ENCODE data around the gene C6orf62. TPM values are rescaled to one million over a fixed set of nuclear protein-coding genes. Genes with fewer than 3 reads are reported as not detected.

Gene C6orf62
- total RNA-seq, 1 donor: 168 TPM

DNA sequence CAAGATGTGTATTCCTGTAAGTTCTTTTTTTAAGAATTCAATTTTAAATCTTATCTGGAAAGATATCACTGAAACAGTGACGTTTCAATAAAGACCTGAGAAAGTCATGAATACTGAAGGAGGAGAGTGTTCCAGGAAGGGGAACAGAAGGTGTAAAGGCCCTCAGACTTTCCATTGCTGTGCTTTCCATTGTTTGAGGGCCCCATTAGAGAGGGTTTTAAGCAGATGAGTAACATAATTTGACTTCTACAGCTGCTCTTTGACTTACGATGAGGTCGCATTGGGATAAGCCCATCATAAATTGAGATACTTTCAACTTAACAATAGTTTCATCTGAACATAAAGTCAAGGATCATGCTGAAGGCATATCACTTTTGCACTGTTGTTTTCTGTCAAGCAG, 27.4 kb downstream of the C6orf62 start:
- TF ChIP-seq CTCF (IDR thresholded peaks at IDR 0.05; ENCODE audit: extremely low read depth, low read depth, low read length): no peak
- peaks cover 12% of the 10 kb centered on the region for H3K4me1 ChIP-seq (ENCODE audit: insufficient read depth, low read length)
- no peak overlapping the region for H3K4me3 ChIP-seq (ENCODE audit: insufficient read depth, low read length)
- no peak overlapping the region for H2AFZ ChIP-seq (ENCODE audit: low read length)
- H3K9me3 ChIP-seq (ENCODE audit: low read depth, low read length): no peaks in the 10 kb centered on the region
- no peaks in the 10 kb centered on the region for H3K27me3 ChIP-seq (ENCODE audit: insufficient read depth, low read length)
- no peak for DNase-seq (ENCODE audit: insufficient read length, low spot score, missing footprints)
- peaks cover 6% of the 10 kb centered on the region for H4K20me1 ChIP-seq (ENCODE audit: insufficient read depth, low read length)
- H3K79me2 ChIP-seq (ENCODE audit: insufficient read depth, low read length): no peaks in the 10 kb centered on the region
- no peaks in the 10 kb centered on the region for H3K36me3 ChIP-seq (ENCODE audit: insufficient read depth, low read length)
- H3K4me2 ChIP-seq (ENCODE audit: insufficient read depth, low read length): no peak overlapping the region
- no peak overlapping the region for H3K27ac ChIP-seq (ENCODE audit: low read depth, low read length)

- no peaks in the 10 kb centered on the region for H3K36me3 ChIP-seq (ENCODE audit: insufficient read depth, low read length)
- H3K27me3 ChIP-seq (ENCODE audit: insufficient read depth, low read length): no peaks in the 10 kb centered on the region
- DNase-seq (ENCODE audit: insufficient read length, low spot score, missing footprints): no peak
These were observed 28.4 kb downstream of the C6orf62 start for GRCh38 chr6:24690593-24690992.

DNA sequence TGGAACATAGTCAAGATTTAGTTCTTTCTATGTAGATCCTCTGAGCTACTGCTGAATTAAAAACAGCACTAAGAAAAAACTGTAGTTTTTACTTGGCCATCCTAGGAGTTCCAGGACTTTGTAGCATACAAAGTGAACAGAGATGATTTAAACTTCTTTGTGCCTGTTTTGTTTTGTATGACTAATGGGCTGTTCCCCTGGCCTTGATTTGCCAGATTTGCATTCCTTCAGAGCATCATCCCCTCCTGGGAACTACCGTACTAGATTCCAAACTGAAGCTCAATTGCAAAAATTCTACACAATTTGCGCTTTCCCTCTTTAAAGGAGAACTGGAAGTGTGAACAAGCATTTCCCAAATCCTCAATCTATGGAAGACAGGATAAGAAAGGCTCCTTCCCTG, 29.0 kb downstream of the C6orf62 start:
- H3K27ac ChIP-seq (ENCODE audit: low read depth, low read length): no peak overlapping the region
- H3K4me1 ChIP-seq (ENCODE audit: insufficient read depth, low read length): peaks cover 12% of the 10 kb centered on the region
- no peaks in the 10 kb centered on the region for H3K9me3 ChIP-seq (ENCODE audit: low read depth, low read length)
- no peak for TF ChIP-seq CTCF (IDR thresholded peaks at IDR 0.05; ENCODE audit: extremely low read depth, low read depth, low read length)
- peak overlapping the region; percentile 21 for H3K4me2 ChIP-seq (ENCODE audit: insufficient read depth, low read length)
- no peaks in the 10 kb centered on the region for H3K79me2 ChIP-seq (ENCODE audit: insufficient read depth, low read length)
- H4K20me1 ChIP-seq (ENCODE audit: insufficient read depth, low read length): peaks cover 6% of the 10 kb centered on the region
- H3K27me3 ChIP-seq (ENCODE audit: insufficient read depth, low read length): no peaks in the 10 kb centered on the region
- DNase-seq (ENCODE audit: insufficient read length, low spot score, missing footprints): peak; percentile 68
- H2AFZ ChIP-seq (ENCODE audit: low read length): no peak overlapping the region
- no peak overlapping the region for H3K4me3 ChIP-seq (ENCODE audit: insufficient read depth, low read length)
- no peaks in the 10 kb centered on the region for H3K36me3 ChIP-seq (ENCODE audit: insufficient read depth, low read length)

More at GRCh38 chr6:24690593-24690992, 28.4 kb downstream of the C6orf62 start:
- Histone ChIP-seq H3K9me3 (ENCODE audit: low read depth, low read length) (no peaks in the 10 kb centered on the region), H3K4me3 (ENCODE audit: insufficient read depth, low read length) (no peak overlapping the region), H3K4me2 (ENCODE audit: insufficient read depth, low read length) (no peak overlapping the region), H3K4me1 (ENCODE audit: insufficient read depth, low read length) (peaks cover 12% of the 10 kb centered on the region), H3K27ac (ENCODE audit: low read depth, low read length) (no peak overlapping the region), H2AFZ (ENCODE audit: low read length) (no peak overlapping the region), H3K79me2 (ENCODE audit: insufficient read depth, low read length) (no peaks in the 10 kb centered on the region), H4K20me1 (ENCODE audit: insufficient read depth, low read length) (peaks cover 6% of the 10 kb centered on the region)
- no peak for TF ChIP-seq CTCF (IDR thresholded peaks at IDR 0.05; ENCODE audit: extremely low read depth, low read depth, low read length)

GRCh38 chr6:24686946-24687345, 32.0 kb downstream of the C6orf62 start:
- TF ChIP-seq CTCF (IDR thresholded peaks at IDR 0.05; ENCODE audit: extremely low read depth, low read depth, low read length): no peak
- H3K36me3 ChIP-seq (ENCODE audit: insufficient read depth, low read length): no peaks in the 10 kb centered on the region
- no peaks in the 10 kb centered on the region for H3K79me2 ChIP-seq (ENCODE audit: insufficient read depth, low read length)
- H2AFZ ChIP-seq (ENCODE audit: low read length): no peak overlapping the region
- H3K4me2 ChIP-seq (ENCODE audit: insufficient read depth, low read length): no peak overlapping the region
- H3K4me3 ChIP-seq (ENCODE audit: insufficient read depth, low read length): no peak overlapping the region
- no peak for DNase-seq (ENCODE audit: insufficient read length, low spot score, missing footprints)
- H3K27me3 ChIP-seq (ENCODE audit: insufficient read depth, low read length): no peaks in the 10 kb centered on the region
- peaks cover 12% of the 10 kb centered on the region for H3K4me1 ChIP-seq (ENCODE audit: insufficient read depth, low read length)
- H4K20me1 ChIP-seq (ENCODE audit: insufficient read depth, low read length): peaks cover 3% of the 10 kb centered on the region
- H3K9me3 ChIP-seq (ENCODE audit: low read depth, low read length): no peaks in the 10 kb centered on the region
- no peak overlapping the region for H3K27ac ChIP-seq (ENCODE audit: low read depth, low read length)
